Esophagus squamous epithelium (tissue), 5 donors: ENCODE results near the gene CDHR3. TPM values are rescaled to one million over a fixed set of nuclear protein-coding genes. Genes with fewer than 3 reads are reported as not detected.

Experiments
- DNase-seq: peaks from one replicate; lab custom pipeline; 2025; lab: John Stamatoyannopoulos, UW
- H3K27ac ChIP-seq, 4 donors: fragments of 200-600 bp; sonication (generic); one replicate each; pipeline ENCODE4 v1.5.1; 2016 to 2019; ENCODE audit warnings: mild to moderate bottlenecking in 1 of 4
- H3K27me3 ChIP-seq, 4 donors: fragments of 200-600 bp; sonication (generic); 1 replicate in 3 of 4; 2 replicates in 1 of 4; pipeline versions ENCODE4 v1.5.1 to v1.6.0; 2017 to 2021; ENCODE audit warnings: antibody characterized with exemption in 1 of 4
- H3K36me3 ChIP-seq, 3 donors: fragments of 200-600 bp; sonication (generic); one replicate each; pipeline ENCODE4 v1.5.1; 2016 to 2019
- H3K4me1 ChIP-seq, 3 donors: fragments of 200-600 bp; sonication (generic); one replicate each; pipeline ENCODE4 v1.5.1; 2017 to 2019
- H3K4me3 ChIP-seq, 4 donors: fragments of 200-600 bp; sonication (generic); 1 replicate in 3 of 4; 2 replicates in 1 of 4; pipeline ENCODE4 v1.5.1; 2016 to 2019; ENCODE audit warnings: mild to moderate bottlenecking in 2 of 4, moderate library complexity in 1 of 4
- H3K9me3 ChIP-seq, 3 donors: fragments of 200-600 bp; sonication (generic); one replicate each; pipeline ENCODE4 v1.5.1; 2016 to 2019
- CTCF ChIP-seq, 6 experiments: fragments of 450-650 bp in 4 of 6; fragments of 200-600 bp in 2 of 6; sonication (generic) in 2 of 6; IDR thresholded peaks; one replicate each; pipeline ENCODE4 v1.5.1; 2016 to 2019; ENCODE audit warnings: antibody characterized with exemption in 6 of 6, mild to moderate bottlenecking in 4 of 6, moderate library complexity in 4 of 6
- POLR2A ChIP-seq, 4 donors: fragments of 450-650 bp; IDR thresholded peaks; one replicate each; pipeline ENCODE4 v1.6.1; 2017; ENCODE audit warnings: antibody characterized with exemption in 4 of 4, mild to moderate bottlenecking in 4 of 4, moderate library complexity in 3 of 4
- WGBS, 2 donors: methylation state at CpG; one replicate each; pipeline ENCODE4 v1.1.5; 2018; 5-methylcytosine and 5-hydroxymethylcytosine counted together
- intact Hi-C: fragments of 100-400 bp; cut with DNase I; formaldehyde crosslinking; loops from one replicate; pipeline ENCODE4 v1.15.0; 2022
- total RNA-seq, 4 donors: library from RNA; depleted of rRNA; stranded (reverse); fragments of >200 nt; gene quantifications; one replicate each; pipeline ENCODE4 v1.1.0, GENCODE V29; 2016
- donor health status: DM: yes; HTN: yes; CAD: no.

Gene CDHR3
- total RNA-seq, 4 donors from 2014 or later, result 0.32 to 2.5 (median 1.9) TPM

- peaks cover 59 to 100% (median 65%) of the 10 kb centered on the region in 3 donors for H3K4me1 ChIP-seq
- WGBS, 2 donors, result 25 to 46% methylated on average over 8 to 9 of the region's 9 CpGs
- DNase-seq, result no peak
- peak in 1 of 4 donors; percentile 32 for TF ChIP-seq POLR2A (IDR thresholded peaks at IDR 0.05)
- no peak for TF ChIP-seq CTCF (IDR thresholded peaks at IDR 0.05)
- H3K27me3 ChIP-seq, result no peaks in the 10 kb centered on the region
- H3K27ac ChIP-seq, result peak overlapping the region; percentile 82 to 93 (median 90)
- peak overlapping the region in 1 of 4 donors; percentile 45 for H3K4me3 ChIP-seq
- no peaks in the 10 kb centered on the region for H3K36me3 ChIP-seq
- intact Hi-C loops, result no loop called here
- no peaks in the 10 kb centered on the region for H3K9me3 ChIP-seq
These were observed 108.4 kb downstream of the CDHR3 start for GRCh38 chr7:106071356-106071998.

- intact Hi-C loops, result no loop called here
- peak overlapping the region; percentile 82 to 93 (median 90) for H3K27ac ChIP-seq
- no peaks in the 10 kb centered on the region for H3K9me3 ChIP-seq
- H3K4me1 ChIP-seq, result peaks cover 59 to 100% (median 65%) of the 10 kb centered on the region in 3 donors
- no peak for DNase-seq
- TF ChIP-seq CTCF (IDR thresholded peaks at IDR 0.05), result no peak
- TF ChIP-seq POLR2A (IDR thresholded peaks at IDR 0.05), result no peak
- no peaks in the 10 kb centered on the region for H3K27me3 ChIP-seq
- H3K36me3 ChIP-seq, result no peaks in the 10 kb centered on the region
- no peak overlapping the region for H3K4me3 ChIP-seq
- 9 to 21% methylated on average over 9 of the region's 9 CpGs for WGBS, 2 donors
These were observed 109.1 kb downstream of the CDHR3 start for GRCh38 chr7:106071999-106072714.

- intact Hi-C loops, result no loop called here
- Histone ChIP-seq H3K4me3 (no peak overlapping the region), H3K27me3 (no peaks in the 10 kb centered on the region), H3K9me3 (no peaks in the 10 kb centered on the region), H3K36me3 (no peaks in the 10 kb centered on the region), H3K4me1 (peaks cover 59 to 100% (median 65%) of the 10 kb centered on the region in 3 donors), H3K27ac (peak overlapping the region; percentile 82 to 93 (median 90))
- no peak for TF ChIP-seq POLR2A (IDR thresholded peaks at IDR 0.05)
- no peak for TF ChIP-seq CTCF (IDR thresholded peaks at IDR 0.05)
- 24 to 46% methylated on average over 3 to 4 of the region's 4 CpGs for WGBS, 2 donors
- DNase-seq, result no peak
These were observed 109.6 kb downstream of the CDHR3 start for GRCh38 chr7:106072715-106073091.

GRCh38 chr7:106073701-106074100 is 110.6 kb downstream of the CDHR3 start:
- peaks cover 59 to 90% (median 61%) of the 10 kb centered on the region in 3 donors for H3K4me1 ChIP-seq
- intact Hi-C loops, result no loop called here
- no peaks in the 10 kb centered on the region for H3K36me3 ChIP-seq
- DNase-seq, result no peak
- no peaks in the 10 kb centered on the region for H3K9me3 ChIP-seq
- no peak for TF ChIP-seq POLR2A (IDR thresholded peaks at IDR 0.05)
- no peak for TF ChIP-seq CTCF (IDR thresholded peaks at IDR 0.05)
- no peaks in the 10 kb centered on the region for H3K27me3 ChIP-seq
- H3K27ac ChIP-seq, result peak overlapping the region; percentile 82 to 93 (median 90)
- 34 to 80% methylated on average over 3 of the region's 3 CpGs for WGBS, 2 donors
- no peak overlapping the region for H3K4me3 ChIP-seq

GRCh38 chr7:106074257-106074656 is 111.2 kb downstream of the CDHR3 start:
- peak overlapping the region in 3 of 4 donors; percentile 82 to 91 (median 89) for H3K27ac ChIP-seq
- 67 to 78% methylated on average over 8 to 9 of the region's 9 CpGs for WGBS, 2 donors
- intact Hi-C loops, result no loop called here
- no peaks in the 10 kb centered on the region for H3K27me3 ChIP-seq
- no peak for TF ChIP-seq POLR2A (IDR thresholded peaks at IDR 0.05)
- TF ChIP-seq CTCF (IDR thresholded peaks at IDR 0.05), result no peak
- H3K4me1 ChIP-seq, result peaks cover 55 to 88% (median 57%) of the 10 kb centered on the region in 3 donors
- no peaks in the 10 kb centered on the region for H3K36me3 ChIP-seq
- no peaks in the 10 kb centered on the region for H3K9me3 ChIP-seq
- no peak for DNase-seq
- H3K4me3 ChIP-seq, result no peak overlapping the region
